Keratinocyte (primary cell): ENCODE data around the gene ANTXR2.

Experiments used
- CTCF ChIP-seq, 3 experiments: IDR thresholded peaks in 1 of 3; conservative IDR thresholded peaks in 1 of 3; optimal IDR thresholded peaks in 1 of 3; 2 replicates in 2 of 3; 3 replicates in 1 of 3; pipeline versions ENCODE3 to v1.5.1; 2011; ENCODE audit warnings: low read length in 3 of 3, mild to moderate bottlenecking in 3 of 3, moderate library complexity in 2 of 3, control low read depth in 1 of 3, inconsistent platforms in 1 of 3; ENCODE audit not compliant: insufficient read depth in 2 of 3; ENCODE audit errors: extremely low read depth in 1 of 3
- EZH2 ChIP-seq: IDR thresholded peaks from one replicate; pipeline ENCODE4 v1.6.1; 2012; ENCODE audit warnings: inconsistent platforms, mild to moderate bottlenecking, low read length, moderate library complexity

- no peak for TF ChIP-seq EZH2
- TF ChIP-seq CTCF (optimal IDR thresholded peaks at IDR 0.05 in 1 of 3, IDR thresholded peaks at IDR 0.05 in 1 of 3, conservative IDR thresholded peaks at IDR 0.05 in 1 of 3; ENCODE audit: extremely low read depth in 1 of 3, insufficient read depth in 2 of 3, low read length in 3 of 3): no peak
Measured at GRCh38 chr4:79948261-79948660, 124.8 kb downstream of the ANTXR2 start.
